GM10248 (cell line): Measurements from ENCODE around the gene APPL2.

Experiments
- CTCF ChIA-PET: fragments of 300-600 bp; sonication (Branson Sonifier 250); formaldehyde crosslinking; extraction: SDS; loops from one replicate; lab custom pipeline; 2021; ENCODE audit warnings: antibody characterized with exemption; lab: Yijun Ruan, JAX
- POLR2A ChIA-PET: fragments of 350-650 bp; sonication (Branson Sonifier 250); formaldehyde crosslinking; extraction: SDS; loops from one replicate; lab custom pipeline; 2020; ENCODE audit warnings: antibody characterized with exemption; lab: Yijun Ruan, JAX
- DNase-seq: peaks from one replicate; pipeline ENCODE4 v3.0.0; 2012; ENCODE audit errors: extremely low spot score
- TF ChIP-seq, protein P1 (sequence below): IDR thresholded peaks from 2 replicates; pipeline ENCODE4 v1.5.1; 2012; ENCODE audit warnings: mild to moderate bottlenecking, low read depth; ENCODE audit errors: extremely low read depth, missing control alignments, control extremely low read depth

APPL2 gene, protein sequence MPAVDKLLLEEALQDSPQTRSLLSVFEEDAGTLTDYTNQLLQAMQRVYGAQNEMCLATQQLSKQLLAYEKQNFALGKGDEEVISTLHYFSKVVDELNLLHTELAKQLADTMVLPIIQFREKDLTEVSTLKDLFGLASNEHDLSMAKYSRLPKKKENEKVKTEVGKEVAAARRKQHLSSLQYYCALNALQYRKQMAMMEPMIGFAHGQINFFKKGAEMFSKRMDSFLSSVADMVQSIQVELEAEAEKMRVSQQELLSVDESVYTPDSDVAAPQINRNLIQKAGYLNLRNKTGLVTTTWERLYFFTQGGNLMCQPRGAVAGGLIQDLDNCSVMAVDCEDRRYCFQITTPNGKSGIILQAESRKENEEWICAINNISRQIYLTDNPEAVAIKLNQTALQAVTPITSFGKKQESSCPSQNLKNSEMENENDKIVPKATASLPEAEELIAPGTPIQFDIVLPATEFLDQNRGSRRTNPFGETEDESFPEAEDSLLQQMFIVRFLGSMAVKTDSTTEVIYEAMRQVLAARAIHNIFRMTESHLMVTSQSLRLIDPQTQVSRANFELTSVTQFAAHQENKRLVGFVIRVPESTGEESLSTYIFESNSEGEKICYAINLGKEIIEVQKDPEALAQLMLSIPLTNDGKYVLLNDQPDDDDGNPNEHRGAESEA

DNA sequence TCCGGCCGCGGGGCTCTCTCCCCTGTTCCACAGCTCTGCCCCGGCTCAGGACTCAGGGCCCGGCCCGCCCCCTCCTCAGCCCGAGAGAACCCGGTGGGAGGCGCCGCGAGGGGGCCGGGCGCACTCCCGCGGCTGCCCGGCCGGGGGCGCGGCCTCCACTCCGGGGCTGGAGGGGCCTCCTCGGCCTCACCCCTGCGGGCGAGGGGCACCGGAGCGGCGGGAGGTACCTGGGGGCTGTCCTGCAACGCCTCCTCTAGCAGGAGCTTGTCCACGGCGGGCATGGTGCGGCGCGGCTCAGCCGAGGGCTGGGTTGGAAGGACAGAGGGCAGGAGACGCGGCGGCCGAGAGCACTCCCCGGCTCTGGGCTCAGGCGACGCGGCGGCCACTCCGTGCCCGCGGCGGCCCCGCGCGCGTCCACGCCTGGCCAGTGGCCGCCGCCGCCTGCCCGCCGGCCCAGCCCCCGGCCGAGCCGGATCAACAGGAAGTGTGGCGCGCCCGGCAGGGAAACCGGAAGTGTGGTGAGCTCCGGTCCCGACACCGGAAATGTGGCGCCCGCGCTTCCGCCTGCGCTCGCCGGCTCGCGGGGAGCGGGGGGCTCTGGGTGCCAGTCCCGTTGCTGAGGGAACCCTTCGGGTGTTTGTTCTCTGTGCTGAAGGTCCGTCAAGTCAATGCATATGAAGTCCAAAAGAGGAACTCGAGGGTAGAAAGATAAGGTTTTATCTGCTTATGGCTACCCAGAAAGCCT lies at the start of gene APPL2:
Gene APPL2 (minus strand): TSS at position 443 of the 745 bp plus-strand sequence. CDS start 162 bp downstream, at position 281.
- CTCF ChIA-PET, result interaction anchor here (0.9 to 2.6 kb wide), 7 partner anchors 9 to 149 kb away, joined by 3 to 8 read pairs (median 3); no protein-coding TSS in a partner anchor
- DNase-seq, result peak; percentile 93
- TF ChIP-seq, protein P1, sequence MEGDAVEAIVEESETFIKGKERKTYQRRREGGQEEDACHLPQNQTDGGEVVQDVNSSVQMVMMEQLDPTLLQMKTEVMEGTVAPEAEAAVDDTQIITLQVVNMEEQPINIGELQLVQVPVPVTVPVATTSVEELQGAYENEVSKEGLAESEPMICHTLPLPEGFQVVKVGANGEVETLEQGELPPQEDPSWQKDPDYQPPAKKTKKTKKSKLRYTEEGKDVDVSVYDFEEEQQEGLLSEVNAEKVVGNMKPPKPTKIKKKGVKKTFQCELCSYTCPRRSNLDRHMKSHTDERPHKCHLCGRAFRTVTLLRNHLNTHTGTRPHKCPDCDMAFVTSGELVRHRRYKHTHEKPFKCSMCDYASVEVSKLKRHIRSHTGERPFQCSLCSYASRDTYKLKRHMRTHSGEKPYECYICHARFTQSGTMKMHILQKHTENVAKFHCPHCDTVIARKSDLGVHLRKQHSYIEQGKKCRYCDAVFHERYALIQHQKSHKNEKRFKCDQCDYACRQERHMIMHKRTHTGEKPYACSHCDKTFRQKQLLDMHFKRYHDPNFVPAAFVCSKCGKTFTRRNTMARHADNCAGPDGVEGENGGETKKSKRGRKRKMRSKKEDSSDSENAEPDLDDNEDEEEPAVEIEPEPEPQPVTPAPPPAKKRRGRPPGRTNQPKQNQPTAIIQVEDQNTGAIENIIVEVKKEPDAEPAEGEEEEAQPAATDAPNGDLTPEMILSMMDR, result no peak
- POLR2A ChIA-PET, result interaction anchor here (0.5 kb wide), 1 partner anchor 31 kb away, joined by 3 read pairs; no protein-coding TSS in a partner anchor

DNA sequence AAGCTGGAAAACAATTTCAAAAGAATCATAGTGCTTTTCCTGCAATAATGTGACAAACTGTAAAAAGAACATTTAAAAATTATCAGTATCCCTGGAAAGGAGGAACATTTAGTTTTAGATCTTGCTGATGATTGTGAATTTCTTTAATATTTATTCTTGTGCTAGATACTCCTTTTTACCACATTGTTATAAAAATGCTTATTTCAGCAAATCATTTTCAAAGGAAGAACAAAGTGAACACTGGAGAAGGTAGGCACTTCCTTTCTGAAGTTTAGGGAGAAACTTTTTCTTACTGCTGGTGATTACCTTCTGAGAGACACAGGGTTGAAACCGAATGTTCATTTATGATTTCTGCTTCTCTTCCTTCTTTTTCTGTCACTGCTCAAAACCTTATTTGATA lies 49.4 kb upstream of the APPL2 start:
- ChIA-PET CTCF (interaction anchor here (1.5 kb wide), 1 partner anchor 11 kb away, joined by 6 read pairs; no protein-coding TSS in a partner anchor), POLR2A (no interaction called here)
- DNase-seq, result no peak
- TF ChIP-seq, protein P1, result no peak

DNA sequence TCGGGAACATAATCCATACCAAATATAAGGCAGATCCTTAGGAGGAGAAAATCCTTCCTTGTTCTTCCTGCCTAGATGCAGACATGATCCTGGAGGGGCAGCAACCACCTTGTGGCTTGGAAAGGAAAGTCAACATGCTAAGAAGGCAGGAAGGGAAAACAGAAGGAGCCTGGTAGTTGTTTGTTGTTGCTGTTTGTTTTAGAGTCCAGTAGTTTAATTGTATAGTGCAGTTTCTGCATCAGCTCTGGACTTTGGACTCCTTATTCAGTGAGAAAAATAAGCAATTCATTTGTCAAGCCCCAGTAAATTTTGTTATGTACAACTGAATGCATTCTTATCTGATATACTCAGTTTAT lies 45.7 kb upstream of the APPL2 start:
- CTCF ChIA-PET, result no interaction called here
- POLR2A ChIA-PET, result no interaction called here
- DNase-seq, result no peak
- TF ChIP-seq, protein P1, result no peak

GRCh38 chr12:105280966-105281693 lies 45.2 kb upstream of the APPL2 start:
- no peak for DNase-seq
- ChIA-PET CTCF (no interaction called here), POLR2A (no interaction called here)
- TF ChIP-seq, protein P1, result no peak

- DNase-seq, result peak; percentile 31
- TF ChIP-seq, protein P1, result peak; percentile 62
- POLR2A ChIA-PET, result no interaction called here
- CTCF ChIA-PET, result interaction anchor here (0.6 to 1.3 kb wide), 13 partner anchors 8 to 105 kb away, joined by 3 to 7 read pairs (median 3); no protein-coding TSS in a partner anchor
Measured at GRCh38 chr12:105279460-105280056, 43.6 kb upstream of the APPL2 start.
